Adrenal gland (tissue), 12 donors: Measurements from ENCODE around the gene SYMPK. TPM values are rescaled to one million over a fixed set of nuclear protein-coding genes. Genes with fewer than 3 reads are reported as not detected.

Experiments used
- DNase-seq, 7 donors: peaks; one replicate each; pipeline ENCODE4 v3.0.0-alpha.2; 2019 to 2020
- H3K27ac ChIP-seq, 5 donors: fragments of 200-600 bp; sonication (generic) in 4 of 5; 1 replicate in 3 of 5; 2 replicates in 2 of 5; pipeline versions ENCODE4 v1.5.1 to v1.8.0; 2016 to 2020; ENCODE audit warnings: mild to moderate bottlenecking in 1 of 5
- H3K27me3 ChIP-seq: fragments of 200-600 bp; 2 replicates; pipeline ENCODE4 v1.8.0; 2021
- H3K36me3 ChIP-seq, 2 donors: fragments of 200-600 bp; replicated peaks in 1 of 2; 1 replicate in 1 of 2; 2 replicates in 1 of 2; pipeline versions ENCODE4 v1.5.1 to v1.8.0; 2018 to 2022
- H3K4me1 ChIP-seq, 2 donors: fragments of 200-600 bp; replicated peaks in 1 of 2; 1 replicate in 1 of 2; 2 replicates in 1 of 2; pipeline versions ENCODE4 v1.5.1 to v1.8.0; 2018 to 2021
- H3K4me3 ChIP-seq, 4 donors: fragments of 200-600 bp; sonication (generic) in 3 of 4; one replicate each; pipeline ENCODE4 v1.5.1; 2016 to 2018
- H3K9me3 ChIP-seq, 3 donors: fragments of 200-600 bp; sonication (generic) in 1 of 3; replicated peaks in 1 of 3; 1 replicate in 2 of 3; 2 replicates in 1 of 3; pipeline versions ENCODE4 v1.5.1 to v1.8.0; 2016 to 2021
- CTCF ChIP-seq, 6 experiments: fragments of 450-650 bp in 4 of 6; fragments of 200-600 bp in 2 of 6; sonication (generic) in 1 of 6; IDR thresholded peaks; 1 replicate in 5 of 6; 2 replicates in 1 of 6; pipeline versions ENCODE4 v1.5.1 to v1.8.0; 2016 to 2021; ENCODE audit warnings: antibody characterized with exemption in 6 of 6, mild to moderate bottlenecking in 2 of 6, moderate library complexity in 1 of 6
- POLR2A ChIP-seq, 2 donors: fragments of 450-650 bp; IDR thresholded peaks; one replicate each; pipeline ENCODE4 v1.6.1; 2017; ENCODE audit warnings: antibody characterized with exemption in 2 of 2, mild to moderate bottlenecking in 2 of 2, moderate library complexity in 1 of 2
- WGBS, 4 donors: extraction: QIAGEN DNeasy Blood & Tissue Kit in 2 of 4; methylation state at CpG; one replicate each; pipeline versions ENCODE4 v1.1.5 to v1.1.7; 2013 to 2017; 5-methylcytosine and 5-hydroxymethylcytosine counted together
- intact Hi-C, 2 donors: fragments of 100-400 bp; cut with DNase I; formaldehyde crosslinking; loops; one replicate each; pipeline versions ENCODE4 v1.14.1 to v1.15.0; 2022 to 2023
- polyA plus RNA-seq, 3 donors: library from polyadenylated mRNA; stranded (reverse); fragments of 200-250 nt in 2 of 3; fragments of 350-450 nt in 1 of 3; fragmentation: Illumina TruSeq in 1 of 3; extraction: RNeasy Lipid Tissue Mini Kit (QIAGEN cat#74804) in 1 of 3; gene quantifications; one replicate each; pipeline ENCODE4 v1.2.3, GENCODE V29; 2013 to 2014
- total RNA-seq, 9 donors: library from RNA; depleted of rRNA in 4 of 9; stranded (reverse); fragments of >200 nt in 4 of 9; fragments of 120-200 nt in 1 of 9; fragmentation: NEBNext Ultra II Directional in 1 of 9; extraction: Animal tissue kit (Norgen Biotek cat#: 25700) in 1 of 9; gene quantifications; one replicate each; pipeline versions ENCODE4 v1.1.0 to v1.2.4, GENCODE V29; 2013 to 2023
- donor health status: healthy with polysubstance abuse.
- donor health status: Bipolar disorder and iron deficiency.
- donor health status: DM: yes; HTN: yes; CAD: no.
- donor health status: DM: no; HTN: no; CAD: no.
- donor health status: DM: no; HTN: no; CAD: no.
- donor health status: DM: yes; HTN: yes; CAD: no.

SYMPK gene
- total and polyA plus RNA-seq, 12 donors: 32.2 to 313 (median 51.2) TPM

- WGBS, 4 donors: 91 to 96% (median 93%) methylated on average over 4 of the region's 4 CpGs
- Histone ChIP-seq H3K9me3 (no peaks in the 10 kb centered on the region), H3K4me3 (no peak overlapping the region), H3K27ac (no peak overlapping the region), H3K36me3 (peaks cover 0 to 97% of the 10 kb centered on the region in 2 donors), H3K27me3 (no peaks in the 10 kb centered on the region), H3K4me1 (no peaks in the 10 kb centered on the region)
- DNase-seq: no peak
- TF ChIP-seq CTCF (IDR thresholded peaks at IDR 0.05) (no peak), POLR2A (IDR thresholded peaks at IDR 0.05) (no peak)
- intact Hi-C loops: no loop called here
Measured at GRCh38 chr19:45848922-45849321, 14.0 kb downstream of the SYMPK start.

- peaks cover 0 to 97% of the 10 kb centered on the region in 2 donors for H3K36me3 ChIP-seq
- 92 to 95% (median 93%) methylated on average over 13 of the region's 13 CpGs for WGBS, 4 donors
- H3K4me1 ChIP-seq: no peaks in the 10 kb centered on the region
- intact Hi-C loops: no loop called here
- H3K9me3 ChIP-seq: no peaks in the 10 kb centered on the region
- H3K4me3 ChIP-seq: no peak overlapping the region
- no peak for DNase-seq
- no peak for TF ChIP-seq POLR2A (IDR thresholded peaks at IDR 0.05)
- no peak for TF ChIP-seq CTCF (IDR thresholded peaks at IDR 0.05)
- H3K27ac ChIP-seq: no peak overlapping the region
- H3K27me3 ChIP-seq: no peaks in the 10 kb centered on the region
Measured at GRCh38 chr19:45847663-45848062, 15.3 kb downstream of the SYMPK start.

- Histone ChIP-seq H3K27me3 (no peaks in the 10 kb centered on the region), H3K9me3 (no peaks in the 10 kb centered on the region), H3K4me3 (no peak overlapping the region), H3K4me1 (no peaks in the 10 kb centered on the region), H3K27ac (no peak overlapping the region), H3K36me3 (peaks cover 0 to 94% of the 10 kb centered on the region in 2 donors)
- intact Hi-C loops: no loop called here
- DNase-seq: no peak
- 88 to 97% (median 92%) methylated on average over 8 to 14 of the region's 14 CpGs for WGBS, 4 donors
- TF ChIP-seq POLR2A (IDR thresholded peaks at IDR 0.05) (no peak), CTCF (IDR thresholded peaks at IDR 0.05) (no peak)
Measured at GRCh38 chr19:45842198-45842597, 20.7 kb downstream of the SYMPK start.

GRCh38 chr19:45834970-45835369, 28.0 kb downstream of the SYMPK start:
- DNase-seq: no peak
- H3K36me3 ChIP-seq: peaks cover 0 to 98% of the 10 kb centered on the region in 2 donors
- no peaks in the 10 kb centered on the region for H3K4me1 ChIP-seq
- no peaks in the 10 kb centered on the region for H3K27me3 ChIP-seq
- 80 to 91% (median 86%) methylated on average over 6 to 7 of the region's 7 CpGs for WGBS, 4 donors
- intact Hi-C loops: no loop called here
- TF ChIP-seq CTCF (IDR thresholded peaks at IDR 0.05): no peak
- TF ChIP-seq POLR2A (IDR thresholded peaks at IDR 0.05): no peak
- H3K4me3 ChIP-seq: no peak overlapping the region
- no peak overlapping the region for H3K27ac ChIP-seq
- H3K9me3 ChIP-seq: no peaks in the 10 kb centered on the region
